ENCODE results near the gene GINS3. TPM values are rescaled to one million over a fixed set of nuclear protein-coding genes. Genes with fewer than 3 reads are reported as not detected.
"Not testable (repeated sequence)": the region's sequence is repeated elsewhere in the genome, so short reads cannot be mapped to it uniquely, and the experiment has no call there.

The GINS3 gene
- total RNA-seq, 1 donor from 2014 or later: 14.7 TPM

GRCh38 chr16:58409316-58409973 is 17.2 kb downstream of the GINS3 start:
- Mint-ChIP-seq H3K27me3 (no peaks in the 10 kb centered on the region), H3K27ac (peak overlapping the region; percentile 73), H3K9me3 (no peaks in the 10 kb centered on the region), H3K4me1 (ENCODE audit: unreplicated experiment) (peaks cover 8% of the 10 kb centered on the region), H3K4me3 (no peak overlapping the region), H3K36me3 (no peaks in the 10 kb centered on the region)
- no peak for TF ChIP-seq CTCF (conservative IDR thresholded peaks at IDR 0.05)
- no peak for DNase-seq (ENCODE audit: extremely low spot score, unreplicated experiment)

GRCh38 chr16:58411336-58411735 is 19.1 kb downstream of the GINS3 start:
- DNase-seq (ENCODE audit: extremely low spot score, unreplicated experiment): no peak
- H3K4me3 Mint-ChIP-seq: no peak overlapping the region
- H3K27me3 Mint-ChIP-seq: no peaks in the 10 kb centered on the region
- no peak for TF ChIP-seq CTCF (conservative IDR thresholded peaks at IDR 0.05)
- H3K27ac Mint-ChIP-seq: peak overlapping the region; percentile 35
- peaks cover 8% of the 10 kb centered on the region for H3K4me1 Mint-ChIP-seq (ENCODE audit: unreplicated experiment)
- H3K36me3 Mint-ChIP-seq: no peaks in the 10 kb centered on the region
- H3K9me3 Mint-ChIP-seq: no peaks in the 10 kb centered on the region

GRCh38 chr16:58411736-58412614 is 19.7 kb downstream of the GINS3 start:
- no peaks in the 10 kb centered on the region for H3K36me3 Mint-ChIP-seq
- DNase-seq (ENCODE audit: extremely low spot score, unreplicated experiment): no peak
- no peaks in the 10 kb centered on the region for H3K27me3 Mint-ChIP-seq
- H3K27ac Mint-ChIP-seq: peak overlapping the region; percentile 35
- no peaks in the 10 kb centered on the region for H3K9me3 Mint-ChIP-seq
- no peak for TF ChIP-seq CTCF (conservative IDR thresholded peaks at IDR 0.05)
- peaks cover 8% of the 10 kb centered on the region for H3K4me1 Mint-ChIP-seq (ENCODE audit: unreplicated experiment)
- H3K4me3 Mint-ChIP-seq: no peak overlapping the region

GRCh38 chr16:58412615-58412970 is 20.3 kb downstream of the GINS3 start:
- H3K4me3 Mint-ChIP-seq; DNase-seq (ENCODE audit: extremely low spot score, unreplicated experiment); H3K27me3 Mint-ChIP-seq; H3K36me3 Mint-ChIP-seq; H3K9me3 Mint-ChIP-seq; H3K27ac Mint-ChIP-seq: not testable (repeated sequence)
- peaks cover 13% of the 10 kb centered on the region for H3K4me1 Mint-ChIP-seq (ENCODE audit: unreplicated experiment)

GRCh38 chr16:58413359-58413758 is 21.1 kb downstream of the GINS3 start:
- H3K4me1 Mint-ChIP-seq (ENCODE audit: unreplicated experiment): peaks cover 15% of the 10 kb centered on the region

More at GRCh38 chr16:58413359-58413758, 21.1 kb downstream of the GINS3 start:
- no peak for TF ChIP-seq CTCF (conservative IDR thresholded peaks at IDR 0.05)
- peaks cover 1% of the 10 kb centered on the region for H3K27me3 Mint-ChIP-seq
- no peaks in the 10 kb centered on the region for H3K36me3 Mint-ChIP-seq
- DNase-seq (ENCODE audit: extremely low spot score, unreplicated experiment): no peak
- no peaks in the 10 kb centered on the region for H3K9me3 Mint-ChIP-seq
- no peak overlapping the region for H3K27ac Mint-ChIP-seq
- H3K4me3 Mint-ChIP-seq: no peak overlapping the region

All from type B pancreatic cell (in vitro differentiated cells).